Non-pigmented ciliary epithelial cell (primary cell): ENCODE results near the gene NHSL1.

Source experiments
- DNase-seq: peaks from one replicate; pipeline ENCODE4 v3.0.0-alpha.2; 2010; ENCODE audit warnings: low read depth

NHSL1 gene

GRCh38 chr6:138499303-138500018, at the start of gene NHSL1:
NHSL1 (minus strand) TSS chr6:138499494; CDS start chr6:138499290, 204 bp downstream.
- no peak for DNase-seq

GRCh38 chr6:138546733-138547185, 47.5 kb upstream of the NHSL1 start:
- no peak for DNase-seq

- DNase-seq: no peak
Observed at GRCh38 chr6:138545621-138545980, 46.3 kb upstream of the NHSL1 start.

- no peak for DNase-seq
Observed at GRCh38 chr6:138544501-138544900, 45.2 kb upstream of the NHSL1 start.

GRCh38 chr6:138543657-138544056, 44.4 kb upstream of the NHSL1 start:
- no peak for DNase-seq

- DNase-seq: no peak
Observed at GRCh38 chr6:138541823-138542481, 42.7 kb upstream of the NHSL1 start.

GRCh38 chr6:138540468-138540867, 41.2 kb upstream of the NHSL1 start:
- DNase-seq: peak; percentile 89

GRCh38 chr6:138539876-138540275, 40.6 kb upstream of the NHSL1 start:
- no peak for DNase-seq

- DNase-seq: no peak
Observed at GRCh38 chr6:138538390-138539031, 39.2 kb upstream of the NHSL1 start.

- no peak for DNase-seq
Observed at GRCh38 chr6:138537106-138537505, 37.8 kb upstream of the NHSL1 start.

- DNase-seq: no peak
Observed at GRCh38 chr6:138535728-138536455, 36.6 kb upstream of the NHSL1 start.

GRCh38 chr6:138533667-138534066, 34.4 kb upstream of the NHSL1 start:
- DNase-seq: no peak

GRCh38 chr6:138531387-138531786, 32.1 kb upstream of the NHSL1 start:
- no peak for DNase-seq

GRCh38 chr6:138529478-138529877, 30.2 kb upstream of the NHSL1 start:
- no peak for DNase-seq

GRCh38 chr6:138528956-138529355, 29.7 kb upstream of the NHSL1 start:
- no peak for DNase-seq

GRCh38 chr6:138528137-138528536, 28.8 kb upstream of the NHSL1 start:
- DNase-seq: no peak

GRCh38 chr6:138527411-138528088, 28.3 kb upstream of the NHSL1 start:
- no peak for DNase-seq

GRCh38 chr6:138526822-138527235, 27.5 kb upstream of the NHSL1 start:
- no peak for DNase-seq

- DNase-seq: no peak
Observed at GRCh38 chr6:138525355-138525754, 26.1 kb upstream of the NHSL1 start.

GRCh38 chr6:138524526-138524925, 25.2 kb upstream of the NHSL1 start:
- DNase-seq: no peak

GRCh38 chr6:138523347-138524210, 24.3 kb upstream of the NHSL1 start:
- DNase-seq: no peak
